GM10847 (cell line): ENCODE data around the gene ERCC5.

Experiments
- POLR2A ChIP-seq: IDR thresholded peaks from 2 replicates; pipeline ENCODE4 v1.6.1; 2011; ENCODE audit not compliant: insufficient read length; ENCODE audit errors: extremely low read depth

Gene ERCC5

GRCh38 chr13:102825921-102826706 lies 19.7 kb upstream of the ERCC5 start:
- no peak for TF ChIP-seq POLR2A

- TF ChIP-seq POLR2A = no peak
Measured at GRCh38 chr13:102830646-102831045, 15.2 kb upstream of the ERCC5 start.

GRCh38 chr13:102836471-102836870 lies 9.4 kb upstream of the ERCC5 start:
- no peak for TF ChIP-seq POLR2A

- no peak for TF ChIP-seq POLR2A
Measured at GRCh38 chr13:102838273-102838672, 7.6 kb upstream of the ERCC5 start.

GRCh38 chr13:102838982-102839381 lies 6.8 kb upstream of the ERCC5 start:
- no peak for TF ChIP-seq POLR2A

- no peak for TF ChIP-seq POLR2A
Measured at GRCh38 chr13:102839462-102839861, 6.4 kb upstream of the ERCC5 start.

GRCh38 chr13:102845289-102845629 lies 573 bp upstream of the ERCC5 start:
- TF ChIP-seq POLR2A = no peak

- TF ChIP-seq POLR2A = no peak
Measured at GRCh38 chr13:102846261-102847015, 606 bp downstream of the ERCC5 start.

- no peak for TF ChIP-seq POLR2A
Measured at GRCh38 chr13:102847272-102848234, 1.7 kb downstream of the ERCC5 start.

GRCh38 chr13:102848956-102849355 lies 3.1 kb downstream of the ERCC5 start:
- no peak for TF ChIP-seq POLR2A

- no peak for TF ChIP-seq POLR2A
Measured at GRCh38 chr13:102852556-102852955, 6.7 kb downstream of the ERCC5 start.

- TF ChIP-seq POLR2A = no peak
Measured at GRCh38 chr13:102854675-102855074, 8.8 kb downstream of the ERCC5 start.

- no peak for TF ChIP-seq POLR2A
Measured at GRCh38 chr13:102856557-102856956, 10.7 kb downstream of the ERCC5 start.

- no peak for TF ChIP-seq POLR2A
Measured at GRCh38 chr13:102862624-102863210, 16.9 kb downstream of the ERCC5 start.

GRCh38 chr13:102863590-102863989 lies 17.8 kb downstream of the ERCC5 start:
- no peak for TF ChIP-seq POLR2A
